Sigmoid colon (tissue), 7 donors: Measurements from ENCODE around the gene CDKAL1. TPM values are rescaled to one million over a fixed set of nuclear protein-coding genes. Genes with fewer than 3 reads are reported as not detected.

ENCODE experiments used
- DNase-seq: peaks from one replicate; pipeline ENCODE4 v3.0.0-alpha.2; 2019
- H3K27ac ChIP-seq, 4 donors: fragments of 200-600 bp; sonication (generic); one replicate each; pipeline ENCODE4 v1.5.1; 2016 to 2019; ENCODE audit warnings: mild to moderate bottlenecking in 1 of 4
- H3K27me3 ChIP-seq, 3 donors: fragments of 200-600 bp; sonication (generic); one replicate each; pipeline ENCODE4 v1.5.1; 2019; ENCODE audit warnings: mild to moderate bottlenecking in 1 of 3
- H3K36me3 ChIP-seq, 4 donors: fragments of 200-600 bp; sonication (generic); one replicate each; pipeline ENCODE4 v1.5.1; 2016 to 2019
- H3K4me1 ChIP-seq, 4 donors: fragments of 200-600 bp; sonication (generic); one replicate each; pipeline ENCODE4 v1.5.1; 2017 to 2019
- H3K4me3 ChIP-seq, 4 donors: fragments of 200-600 bp; sonication (generic); one replicate each; pipeline ENCODE4 v1.5.1; 2017 to 2019; ENCODE audit warnings: mild to moderate bottlenecking in 2 of 4, moderate library complexity in 1 of 4
- H3K9me3 ChIP-seq, 4 donors: fragments of 200-600 bp in 3 of 4; sonication (generic) in 3 of 4; one replicate each; pipeline versions ENCODE4 v1.5.1 to v1.6.1; 2013 to 2019
- CTCF ChIP-seq, 4 experiments: fragments of 450-650 bp in 3 of 4; fragments of 200-600 bp in 1 of 4; IDR thresholded peaks; one replicate each; pipeline ENCODE4 v1.5.1; 2016 to 2019; ENCODE audit warnings: antibody characterized with exemption in 4 of 4, mild to moderate bottlenecking in 3 of 4, moderate library complexity in 2 of 4
- EP300 ChIP-seq, 4 donors: sonication (generic); formaldehyde crosslinking; IDR thresholded peaks; one replicate each; pipeline ENCODE4 v1.6.1; 2017; ENCODE audit warnings: antibody characterized with exemption in 4 of 4
- POLR2A ChIP-seq, 2 donors: fragments of 450-650 bp; IDR thresholded peaks; one replicate each; pipeline ENCODE4 v1.6.1; 2016; ENCODE audit warnings: antibody characterized with exemption in 2 of 2, mild to moderate bottlenecking in 2 of 2, moderate library complexity in 2 of 2
- POLR2AphosphoS5 ChIP-seq, 4 donors: sonication (generic); formaldehyde crosslinking; IDR thresholded peaks; one replicate each; pipeline ENCODE4 v1.6.1; 2017; ENCODE audit warnings: antibody characterized with exemption in 4 of 4
- WGBS, 2 donors: extraction: QIAGEN DNeasy Blood & Tissue Kit; methylation state at CpG; one replicate each; pipeline ENCODE4 v1.1.7; 2013; 5-methylcytosine and 5-hydroxymethylcytosine counted together
- intact Hi-C: fragments of 100-400 bp; cut with DNase I; formaldehyde crosslinking; loops from one replicate; pipeline ENCODE4 v1.15.1; 2023
- polyA plus RNA-seq, 3 donors: library from polyadenylated mRNA; stranded (reverse); fragments of 200-250 nt; gene quantifications; one replicate each; pipeline ENCODE4 v1.2.3, GENCODE V29; 2013
- total RNA-seq, 4 donors: library from RNA; depleted of rRNA; stranded (reverse); fragments of >200 nt; gene quantifications; one replicate each; pipeline ENCODE4 v1.1.0, GENCODE V29; 2016
- donor health status: healthy with polysubstance abuse.
- donor health status: Bipolar disorder and iron deficiency.
- donor health status: healthy.

CDKAL1 gene
- total and polyA plus RNA-seq, 7 donors = 2.8 to 14.7 (median 11.4) TPM

GRCh38 chr6:21037453-21037852 lies 503.2 kb downstream of the CDKAL1 start:
- Histone ChIP-seq H3K9me3 (no peaks in the 10 kb centered on the region), H3K4me3 (no peak overlapping the region), H3K27ac (no peak overlapping the region), H3K36me3 (no peaks in the 10 kb centered on the region), H3K4me1 (peaks cover 0 to 10% (median 0%) of the 10 kb centered on the region in 4 donors), H3K27me3 (no peaks in the 10 kb centered on the region)
- no peak for DNase-seq
- WGBS, 2 donors = 94% methylated on average over 1 of the region's 1 CpG
- TF ChIP-seq POLR2A (IDR thresholded peaks at IDR 0.05) = no peak
- TF ChIP-seq EP300 (IDR thresholded peaks at IDR 0.05) = no peak
- no peak for TF ChIP-seq POLR2AphosphoS5 (IDR thresholded peaks at IDR 0.05)
- TF ChIP-seq CTCF (IDR thresholded peaks at IDR 0.05) = no peak
- intact Hi-C loops = no loop called here

- no peak for DNase-seq
- no peaks in the 10 kb centered on the region for H3K27me3 ChIP-seq
- peaks cover 0 to under 1% (median 0%) of the 10 kb centered on the region in 4 donors for H3K4me1 ChIP-seq
- intact Hi-C loops = no loop called here
- H3K36me3 ChIP-seq = no peaks in the 10 kb centered on the region
- WGBS, 2 donors = 85 to 93% methylated on average over 7 of the region's 7 CpGs
- no peak overlapping the region for H3K27ac ChIP-seq
- TF ChIP-seq POLR2AphosphoS5 (IDR thresholded peaks at IDR 0.05) (no peak), EP300 (IDR thresholded peaks at IDR 0.05) (no peak), CTCF (IDR thresholded peaks at IDR 0.05) (no peak), POLR2A (IDR thresholded peaks at IDR 0.05) (no peak)
- H3K9me3 ChIP-seq = no peaks in the 10 kb centered on the region
- H3K4me3 ChIP-seq = no peak overlapping the region
Observed at GRCh38 chr6:21039926-21040325, 505.7 kb downstream of the CDKAL1 start.

DNA sequence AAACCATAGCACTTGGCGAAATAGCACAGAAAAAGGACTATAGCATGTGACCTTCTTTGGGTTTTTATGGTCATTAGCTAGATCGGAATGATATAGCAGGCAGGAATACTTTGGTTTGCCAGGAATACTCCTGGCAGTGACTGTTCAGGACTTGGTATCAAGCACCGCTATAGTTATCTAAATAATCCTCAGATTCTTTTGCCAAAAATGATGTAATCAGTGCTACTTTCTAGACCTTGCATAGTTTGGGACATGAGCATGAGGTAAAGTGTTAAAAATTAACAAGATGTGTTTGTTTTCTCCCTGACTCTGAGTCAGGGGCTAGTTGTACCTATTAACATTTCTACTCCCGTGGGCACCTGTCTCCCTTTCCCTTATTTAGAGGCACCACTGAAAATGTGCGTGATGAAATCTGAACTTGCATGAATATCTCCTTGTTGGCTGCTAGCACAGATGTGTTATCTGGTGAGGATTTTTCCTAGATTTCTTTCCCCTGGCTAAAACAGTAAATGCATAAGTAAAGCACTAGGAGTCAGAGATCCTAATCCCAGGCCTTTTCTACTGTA lies 511.0 kb downstream of the CDKAL1 start:
- H3K27me3 ChIP-seq = no peaks in the 10 kb centered on the region
- intact Hi-C loops = no loop called here
- no peak overlapping the region for H3K4me3 ChIP-seq
- TF ChIP-seq EP300 (IDR thresholded peaks at IDR 0.05) = no peak
- TF ChIP-seq POLR2A (IDR thresholded peaks at IDR 0.05) = no peak
- no peak for TF ChIP-seq POLR2AphosphoS5 (IDR thresholded peaks at IDR 0.05)
- no peak for TF ChIP-seq CTCF (IDR thresholded peaks at IDR 0.05)
- peaks cover 0 to 17% (median 7%) of the 10 kb centered on the region in 4 donors for H3K4me1 ChIP-seq
- H3K9me3 ChIP-seq = no peaks in the 10 kb centered on the region
- DNase-seq = no peak
- 74 to 87% methylated on average over 5 of the region's 5 CpGs for WGBS, 2 donors
- H3K27ac ChIP-seq = no peak overlapping the region
- no peaks in the 10 kb centered on the region for H3K36me3 ChIP-seq

DNA sequence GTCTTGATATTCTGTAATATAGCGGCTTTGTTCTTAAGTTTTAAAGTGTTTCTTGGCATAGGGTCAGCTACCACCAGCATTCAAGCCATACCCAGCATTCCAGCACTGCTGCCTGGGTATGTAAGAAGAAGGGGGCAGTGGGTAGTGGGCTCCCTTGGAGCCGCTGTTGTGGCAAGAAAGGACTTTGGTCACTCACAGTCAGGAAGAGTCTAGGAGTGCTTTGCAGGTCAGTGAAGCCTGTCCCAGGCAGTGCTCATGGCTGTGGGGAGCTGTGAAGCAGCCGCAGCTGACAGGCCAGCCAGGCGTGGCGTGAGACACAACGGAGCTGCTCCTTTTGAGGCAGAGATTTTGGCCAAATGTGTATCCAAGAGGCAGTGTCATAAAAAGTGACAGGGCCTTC lies 512.0 kb downstream of the CDKAL1 start:
- H3K4me3 ChIP-seq = no peak overlapping the region
- no peak for DNase-seq
- no peaks in the 10 kb centered on the region for H3K9me3 ChIP-seq
- intact Hi-C loops = no loop called here
- no peaks in the 10 kb centered on the region for H3K36me3 ChIP-seq
- H3K27me3 ChIP-seq = no peaks in the 10 kb centered on the region
- peaks cover 0 to 17% (median 7%) of the 10 kb centered on the region in 4 donors for H3K4me1 ChIP-seq
- 90 to 94% methylated on average over 6 of the region's 6 CpGs for WGBS, 2 donors
- TF ChIP-seq EP300 (IDR thresholded peaks at IDR 0.05) = no peak
- H3K27ac ChIP-seq = no peak overlapping the region

- intact Hi-C loops = no loop called here
- DNase-seq = no peak
- H3K36me3 ChIP-seq = no peaks in the 10 kb centered on the region
- H3K27me3 ChIP-seq = no peaks in the 10 kb centered on the region
- 94 to 97% methylated on average over 2 of the region's 2 CpGs for WGBS, 2 donors
- H3K4me1 ChIP-seq = peaks cover 0 to 17% (median 7%) of the 10 kb centered on the region in 4 donors
- TF ChIP-seq EP300 (IDR thresholded peaks at IDR 0.05) (no peak), POLR2A (IDR thresholded peaks at IDR 0.05) (no peak), CTCF (IDR thresholded peaks at IDR 0.05) (no peak), POLR2AphosphoS5 (IDR thresholded peaks at IDR 0.05) (no peak)
- H3K27ac ChIP-seq = no peak overlapping the region
- no peaks in the 10 kb centered on the region for H3K9me3 ChIP-seq
- H3K4me3 ChIP-seq = no peak overlapping the region
Observed at GRCh38 chr6:21048047-21048446, 513.8 kb downstream of the CDKAL1 start.
